ENCODE results near the gene ABCA7.

GRCh38 chr19:1110809-1111640, 71.1 kb downstream of the ABCA7 start:
- TF ChIP-seq MYC (IDR thresholded peaks at IDR 0.05; ENCODE audit: low read depth, low read length) (no peak), CTCF (IDR thresholded peaks at IDR 0.05; ENCODE audit: low read depth, low read length) (no peak), POLR2A (IDR thresholded peaks at IDR 0.05; ENCODE audit: extremely low read depth, insufficient read length) (no peak), MAX (IDR thresholded peaks at IDR 0.05; ENCODE audit: low read depth, low read length) (no peak)

All from NB4 (cell line).